ENCODE measurements around the gene SLC35G1.

DNA sequence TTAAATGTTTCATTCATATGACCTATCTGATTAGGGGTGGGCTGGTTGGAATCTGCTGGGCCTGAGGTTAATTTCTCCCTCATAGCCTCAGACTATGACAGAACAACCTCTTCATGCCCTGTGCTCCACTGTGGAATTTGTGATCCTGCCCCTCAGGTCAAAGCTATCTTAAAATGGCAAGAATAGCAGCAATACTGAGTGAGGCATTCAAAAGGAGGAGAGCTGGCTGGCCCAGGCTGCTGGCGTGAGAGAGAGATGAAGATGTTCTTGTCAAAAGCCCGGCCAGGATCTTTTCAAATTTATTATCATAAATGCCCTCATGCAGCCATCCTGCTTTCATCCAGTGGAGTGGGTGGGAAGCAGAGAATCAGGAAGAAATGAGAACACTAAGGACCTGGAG, 58.1 kb downstream of the SLC35G1 start:
- TF ChIP-seq CTCF (IDR thresholded peaks at IDR 0.05) (no peak), POLR2A (IDR thresholded peaks at IDR 0.05) (no peak)
